Measurements from ENCODE around the gene NAPA. TPM values are rescaled to one million over a fixed set of nuclear protein-coding genes. Genes with fewer than 3 reads are reported as not detected.

The NAPA gene
- total and polyA plus RNA-seq, 10 of the 15 experiments (the other 5 are each of a cell fraction or from before 2014, with no cell fraction given): 8.2 to 193 (median 102) TPM

DNA sequence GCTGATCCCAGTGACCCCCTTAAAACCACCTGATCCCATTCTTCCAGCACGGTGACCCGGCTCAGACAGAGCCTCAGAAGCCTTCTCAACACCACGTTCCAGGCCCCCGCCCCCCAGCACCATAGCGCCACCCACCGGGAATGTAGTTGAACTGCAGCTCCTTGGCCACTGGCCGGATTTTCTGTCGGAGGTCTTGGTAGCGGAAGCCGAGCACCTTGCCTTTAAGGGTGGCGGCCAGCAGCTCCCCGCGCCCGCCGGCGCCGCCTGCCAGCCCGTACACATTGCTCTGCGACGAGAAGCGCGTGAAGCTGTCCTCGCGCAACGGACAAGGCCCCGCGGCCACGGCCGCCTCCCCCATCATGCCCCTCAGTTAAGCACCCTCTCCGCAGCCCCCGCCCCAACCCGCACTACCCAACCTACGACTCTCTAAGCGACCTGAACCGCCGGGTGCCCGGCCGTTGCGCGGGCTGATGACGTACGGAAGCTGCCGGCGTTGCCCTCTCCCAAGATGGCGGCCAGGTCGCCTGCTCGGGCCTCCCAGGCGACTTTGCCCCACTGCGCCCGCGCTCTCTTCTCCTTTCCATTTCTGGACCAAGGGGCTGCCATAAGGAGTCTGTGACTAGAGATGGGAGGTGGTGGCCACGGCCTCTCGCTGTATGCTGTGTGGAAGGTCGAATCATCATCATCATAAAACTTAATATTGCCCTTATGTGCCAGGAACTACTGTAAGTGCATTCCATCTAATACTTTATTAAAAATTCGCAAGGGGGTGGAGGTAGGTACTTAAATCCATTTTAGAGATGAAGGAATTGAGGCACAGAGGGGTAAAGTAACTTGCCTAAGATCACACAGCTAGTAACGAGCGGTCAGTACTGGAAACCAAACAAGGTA lies 30.8 kb downstream of the NAPA start, which contains the start of gene KPTN (continued):
- TF ChIP-seq WRNIP1 (IDR thresholded peaks at IDR 0.05; ENCODE audit: borderline replicate concordance, low read depth, low read length) (no peak), NBN (IDR thresholded peaks at IDR 0.05) (peak; percentile 100), SP1 (IDR thresholded peaks at IDR 0.05; ENCODE audit: low read depth, low read length) (peak; percentile 52), CREB1 (IDR thresholded peaks at IDR 0.05; ENCODE audit: low read depth) (peak; percentile 100), ZNF622 (IDR thresholded peaks at IDR 0.05) (no peak), SMARCA5 (IDR thresholded peaks at IDR 0.05) (peak; percentile 100), MYB (IDR thresholded peaks at IDR 0.05; ENCODE audit: borderline replicate concordance, low read depth, low read length) (0 out of 2 replicates have a peak, but pooled peaks have one; percentile 62), ESRRA (IDR thresholded peaks at IDR 0.05; ENCODE audit: low read length) (peak; percentile 74; the same call in 1 of the 2 replicates), DPF2 (IDR thresholded peaks at IDR 0.05) (no peak), NRF1 (conservative IDR thresholded peaks at IDR 0.05; ENCODE audit: low read depth, low read length) (0 out of 2 replicates have a peak, but pooled peaks have one; percentile 3), CREM (IDR thresholded peaks at IDR 0.05; ENCODE audit: low read depth) (peak; percentile 100), EP300 (IDR thresholded peaks at IDR 0.05; ENCODE audit: borderline replicate concordance in 1 of 2, control insufficient read depth in 1 of 2, low read depth in 2 of 2, low read length in 2 of 2) (no peak), IRF5 (IDR thresholded peaks at IDR 0.05; ENCODE audit: borderline replicate concordance) (no peak), STAT1 (conservative IDR thresholded peaks at IDR 0.05) (peak; percentile 69), HDGF (IDR thresholded peaks at IDR 0.05) (no peak), TARDBP (IDR thresholded peaks at IDR 0.05; ENCODE audit: borderline replicate concordance) (peak; percentile 92), POLR2AphosphoS5 (IDR thresholded peaks at IDR 0.05; ENCODE audit: low read length) (peak; percentile 82), TCF3 (IDR thresholded peaks at IDR 0.05; ENCODE audit: borderline replicate concordance, insufficient read depth, low read depth, low read length) (peak; percentile 70; the same call in 1 of the 2 replicates), MEF2A (IDR thresholded peaks at IDR 0.05; ENCODE audit: insufficient read depth, low read depth, low read length) (0 out of 2 replicates have a peak, but pooled peaks have one; percentile 17)
- TF ChIP-seq, protein P1, sequence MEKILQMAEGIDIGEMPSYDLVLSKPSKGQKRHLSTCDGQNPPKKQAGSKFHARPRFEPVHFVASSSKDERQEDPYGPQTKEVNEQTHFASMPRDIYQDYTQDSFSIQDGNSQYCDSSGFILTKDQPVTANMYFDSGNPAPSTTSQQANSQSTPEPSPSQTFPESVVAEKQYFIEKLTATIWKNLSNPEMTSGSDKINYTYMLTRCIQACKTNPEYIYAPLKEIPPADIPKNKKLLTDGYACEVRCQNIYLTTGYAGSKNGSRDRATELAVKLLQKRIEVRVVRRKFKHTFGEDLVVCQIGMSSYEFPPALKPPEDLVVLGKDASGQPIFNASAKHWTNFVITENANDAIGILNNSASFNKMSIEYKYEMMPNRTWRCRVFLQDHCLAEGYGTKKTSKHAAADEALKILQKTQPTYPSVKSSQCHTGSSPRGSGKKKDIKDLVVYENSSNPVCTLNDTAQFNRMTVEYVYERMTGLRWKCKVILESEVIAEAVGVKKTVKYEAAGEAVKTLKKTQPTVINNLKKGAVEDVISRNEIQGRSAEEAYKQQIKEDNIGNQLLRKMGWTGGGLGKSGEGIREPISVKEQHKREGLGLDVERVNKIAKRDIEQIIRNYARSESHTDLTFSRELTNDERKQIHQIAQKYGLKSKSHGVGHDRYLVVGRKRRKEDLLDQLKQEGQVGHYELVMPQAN (conservative IDR thresholded peaks at IDR 0.05): peak; percentile 46; the same call in 1 of the 2 replicates
- TF ChIP-seq, protein P2, sequence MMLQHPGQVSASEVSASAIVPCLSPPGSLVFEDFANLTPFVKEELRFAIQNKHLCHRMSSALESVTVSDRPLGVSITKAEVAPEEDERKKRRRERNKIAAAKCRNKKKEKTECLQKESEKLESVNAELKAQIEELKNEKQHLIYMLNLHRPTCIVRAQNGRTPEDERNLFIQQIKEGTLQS (IDR thresholded peaks at IDR 0.05; ENCODE audit: borderline replicate concordance, extremely low read depth, low read depth, low read length): peak; percentile 90; the same call in 1 of the 2 replicates
- TF ChIP-seq, protein P3, sequence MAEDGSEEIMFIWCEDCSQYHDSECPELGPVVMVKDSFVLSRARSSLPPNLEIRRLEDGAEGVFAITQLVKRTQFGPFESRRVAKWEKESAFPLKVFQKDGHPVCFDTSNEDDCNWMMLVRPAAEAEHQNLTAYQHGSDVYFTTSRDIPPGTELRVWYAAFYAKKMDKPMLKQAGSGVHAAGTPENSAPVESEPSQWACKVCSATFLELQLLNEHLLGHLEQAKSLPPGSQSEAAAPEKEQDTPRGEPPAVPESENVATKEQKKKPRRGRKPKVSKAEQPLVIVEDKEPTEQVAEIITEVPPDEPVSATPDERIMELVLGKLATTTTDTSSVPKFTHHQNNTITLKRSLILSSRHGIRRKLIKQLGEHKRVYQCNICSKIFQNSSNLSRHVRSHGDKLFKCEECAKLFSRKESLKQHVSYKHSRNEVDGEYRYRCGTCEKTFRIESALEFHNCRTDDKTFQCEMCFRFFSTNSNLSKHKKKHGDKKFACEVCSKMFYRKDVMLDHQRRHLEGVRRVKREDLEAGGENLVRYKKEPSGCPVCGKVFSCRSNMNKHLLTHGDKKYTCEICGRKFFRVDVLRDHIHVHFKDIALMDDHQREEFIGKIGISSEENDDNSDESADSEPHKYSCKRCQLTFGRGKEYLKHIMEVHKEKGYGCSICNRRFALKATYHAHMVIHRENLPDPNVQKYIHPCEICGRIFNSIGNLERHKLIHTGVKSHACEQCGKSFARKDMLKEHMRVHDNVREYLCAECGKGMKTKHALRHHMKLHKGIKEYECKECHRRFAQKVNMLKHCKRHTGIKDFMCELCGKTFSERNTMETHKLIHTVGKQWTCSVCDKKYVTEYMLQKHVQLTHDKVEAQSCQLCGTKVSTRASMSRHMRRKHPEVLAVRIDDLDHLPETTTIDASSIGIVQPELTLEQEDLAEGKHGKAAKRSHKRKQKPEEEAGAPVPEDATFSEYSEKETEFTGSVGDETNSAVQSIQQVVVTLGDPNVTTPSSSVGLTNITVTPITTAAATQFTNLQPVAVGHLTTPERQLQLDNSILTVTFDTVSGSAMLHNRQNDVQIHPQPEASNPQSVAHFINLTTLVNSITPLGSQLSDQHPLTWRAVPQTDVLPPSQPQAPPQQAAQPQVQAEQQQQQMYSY (CRISPR knock-in tag; IDR thresholded peaks at IDR 0.05): no peak

All from GM12878 (cell line).